ENCODE measurements around the gene PRM3. TPM values are rescaled to one million over a fixed set of nuclear protein-coding genes. Genes with fewer than 3 reads are reported as not detected.

PRM3 gene
- total RNA-seq, 2 experiments from 2014 or later = not detected

GRCh38 chr16:11307639-11308492 is 34.4 kb upstream of the PRM3 start:
- Mint-ChIP-seq H3K27ac (no peak overlapping the region), H3K4me3 (no peak overlapping the region), H3K27me3 (no peaks in the 10 kb centered on the region), H3K9me3 (no peaks in the 10 kb centered on the region), H3K4me1 (ENCODE audit: low read depth) (peaks cover 25% of the 10 kb centered on the region), H3K36me3 (ENCODE audit: low read depth) (no peaks in the 10 kb centered on the region)
- no peak for DNase-seq
- Histone ChIP-seq H3K27ac (ENCODE audit: low read depth in 1 of 2, low read length in 2 of 2) (no peak overlapping the region), H3K4me1 (ENCODE audit: insufficient read depth, low read length) (peaks cover 34% of the 10 kb centered on the region), H3K36me3 (ENCODE audit: insufficient read depth, low read length) (no peaks in the 10 kb centered on the region), H3K4me3 (ENCODE audit: low read length) (no peak overlapping the region), H3K9me3 (ENCODE audit: control insufficient read depth in 1 of 2, insufficient read depth in 1 of 2, low read length in 2 of 2) (no peaks in the 10 kb centered on the region), H3K27me3 (ENCODE audit: control insufficient read depth in 1 of 2, insufficient read depth in 2 of 2, low read length in 2 of 2) (no peaks in the 10 kb centered on the region)
- ChIA-PET CTCF (no interaction called here), POLR2A (interaction anchor here (5.9 kb wide), 1 partner anchor 10 kb away, joined by 29 read pairs; no protein-coding TSS in a partner anchor)
- intact Hi-C loops (cut with DNase I, micrococcal nuclease) = no loop called here
- ATAC-seq (ENCODE audit: poor library complexity) = no peak
- no peak for TF ChIP-seq CTCF (IDR thresholded peaks at IDR 0.05)

GRCh38 chr16:11306997-11307638 is 33.7 kb upstream of the PRM3 start:
- H3K27ac ChIP-seq (ENCODE audit: low read depth in 1 of 2, low read length in 2 of 2) = no peak overlapping the region
- DNase-seq (peak in 1 of 14 experiments; percentile 25), ATAC-seq (ENCODE audit: poor library complexity) (no peak)
- ChIA-PET CTCF (no interaction called here), POLR2A (no interaction called here)
- H3K27me3 ChIP-seq (ENCODE audit: control insufficient read depth in 1 of 2, insufficient read depth in 2 of 2, low read length in 2 of 2) = no peaks in the 10 kb centered on the region
- no peak overlapping the region for H3K4me3 ChIP-seq (ENCODE audit: low read length)
- no peaks in the 10 kb centered on the region for H3K36me3 ChIP-seq (ENCODE audit: insufficient read depth, low read length)
- no peaks in the 10 kb centered on the region for H3K36me3 Mint-ChIP-seq (ENCODE audit: low read depth)
- TF ChIP-seq CTCF (IDR thresholded peaks at IDR 0.05) = no peak
- peaks cover 18% of the 10 kb centered on the region for H3K4me1 Mint-ChIP-seq (ENCODE audit: low read depth)
- H3K4me1 ChIP-seq (ENCODE audit: insufficient read depth, low read length) = peaks cover 27% of the 10 kb centered on the region
- intact Hi-C loops (cut with DNase I, micrococcal nuclease) = no loop called here
- no peaks in the 10 kb centered on the region for H3K27me3 Mint-ChIP-seq
- H3K27ac Mint-ChIP-seq = no peak overlapping the region
- H3K4me3 Mint-ChIP-seq = no peak overlapping the region
- no peaks in the 10 kb centered on the region for H3K9me3 ChIP-seq (ENCODE audit: control insufficient read depth in 1 of 2, insufficient read depth in 1 of 2, low read length in 2 of 2)
- no peaks in the 10 kb centered on the region for H3K9me3 Mint-ChIP-seq

GRCh38 chr16:11306381-11306780 is 33.0 kb upstream of the PRM3 start:
- no peaks in the 10 kb centered on the region for H3K36me3 ChIP-seq (ENCODE audit: insufficient read depth, low read length)
- peaks cover 21% of the 10 kb centered on the region for H3K4me1 ChIP-seq (ENCODE audit: insufficient read depth, low read length)
- CTCF ChIA-PET = no interaction called here
- TF ChIP-seq CTCF (IDR thresholded peaks at IDR 0.05) = no peak
- Mint-ChIP-seq H3K4me1 (ENCODE audit: low read depth) (peaks cover 11% of the 10 kb centered on the region), H3K27me3 (no peaks in the 10 kb centered on the region), H3K9me3 (no peaks in the 10 kb centered on the region), H3K36me3 (ENCODE audit: low read depth) (no peaks in the 10 kb centered on the region), H3K27ac (no peak overlapping the region), H3K4me3 (no peak overlapping the region)
- no peaks in the 10 kb centered on the region for H3K9me3 ChIP-seq (ENCODE audit: control insufficient read depth in 1 of 2, insufficient read depth in 1 of 2, low read length in 2 of 2)
- no peak for ATAC-seq (ENCODE audit: poor library complexity)
- intact Hi-C loops (cut with DNase I, micrococcal nuclease) = no loop called here
- H3K4me3 ChIP-seq (ENCODE audit: low read length) = no peak overlapping the region
- POLR2A ChIA-PET = no interaction called here
- no peak overlapping the region for H3K27ac ChIP-seq (ENCODE audit: low read depth in 1 of 2, low read length in 2 of 2)
- DNase-seq = no peak
- no peaks in the 10 kb centered on the region for H3K27me3 ChIP-seq (ENCODE audit: control insufficient read depth in 1 of 2, insufficient read depth in 2 of 2, low read length in 2 of 2)

All from CD4-positive, alpha-beta T cell (primary cell).